Gastroesophageal sphincter (tissue), 4 donors: ENCODE results near the gene TOB2. TPM values are rescaled to one million over a fixed set of nuclear protein-coding genes. Genes with fewer than 3 reads are reported as not detected.

Experiments
- ATAC-seq: fragments of 150-250 bp; one replicate; pipeline ENCODE4 v1.9.1; 2016; ENCODE audit warnings: mild to moderate bottlenecking, moderate library complexity
- H3K27ac ChIP-seq, 4 donors: fragments of 200-600 bp; sonication (generic) in 3 of 4; 1 replicate in 3 of 4; 2 replicates in 1 of 4; pipeline ENCODE4 v1.5.1; 2016 to 2019
- H3K27me3 ChIP-seq: fragments of 200-600 bp; sonication (generic); one replicate; pipeline ENCODE4 v1.5.1; 2019
- H3K36me3 ChIP-seq, 2 donors: fragments of 200-600 bp; sonication (generic); one replicate each; pipeline ENCODE4 v1.5.1; 2019; ENCODE audit warnings: control low read depth in 1 of 2
- H3K4me1 ChIP-seq, 3 donors: fragments of 200-600 bp; sonication (generic); 1 replicate in 2 of 3; 2 replicates in 1 of 3; pipeline ENCODE4 v1.5.1; 2016 to 2019; ENCODE audit warnings: control low read depth in 2 of 3
- H3K4me3 ChIP-seq, 2 donors: fragments of 200-600 bp; sonication (generic); one replicate each; pipeline ENCODE4 v1.5.1; 2019; ENCODE audit warnings: mild to moderate bottlenecking in 1 of 2, moderate library complexity in 1 of 2
- H3K9me3 ChIP-seq, 3 donors: fragments of 200-600 bp; sonication (generic); one replicate each; pipeline ENCODE4 v1.5.1; 2017 to 2019; ENCODE audit warnings: control low read depth in 2 of 3
- CTCF ChIP-seq, 4 experiments: fragments of 200-600 bp in 2 of 4; fragments of 450-650 bp in 2 of 4; sonication (generic) in 1 of 4; IDR thresholded peaks; one replicate each; pipeline ENCODE4 v1.5.1; 2017 to 2019; ENCODE audit warnings: antibody characterized with exemption in 4 of 4, mild to moderate bottlenecking in 2 of 4, moderate library complexity in 2 of 4
- EP300 ChIP-seq: sonication (generic); formaldehyde crosslinking; IDR thresholded peaks from one replicate; pipeline ENCODE4 v1.6.1; 2017; ENCODE audit warnings: antibody characterized with exemption, mild to moderate bottlenecking
- POLR2A ChIP-seq, 2 donors: fragments of 450-650 bp; IDR thresholded peaks; one replicate each; pipeline ENCODE4 v1.6.1; 2017; ENCODE audit warnings: antibody characterized with exemption in 2 of 2, mild to moderate bottlenecking in 2 of 2, moderate library complexity in 1 of 2
- POLR2AphosphoS5 ChIP-seq: sonication (generic); formaldehyde crosslinking; IDR thresholded peaks from one replicate; pipeline ENCODE4 v1.6.1; 2017; ENCODE audit warnings: antibody characterized with exemption
- WGBS, 2 donors: methylation state at CpG; one replicate each; pipeline ENCODE4 v1.1.5; 2018; ENCODE audit warnings: low coverage in 1 of 2; 5-methylcytosine and 5-hydroxymethylcytosine counted together
- total RNA-seq, 4 donors: library from RNA; depleted of rRNA; stranded (reverse); fragments of >200 nt; gene quantifications; one replicate each; pipeline ENCODE4 v1.1.0, GENCODE V29; 2016

Gene TOB2
- total RNA-seq, 4 donors from 2014 or later: 59.3 to 163 (median 84.1) TPM

GRCh38 chr22:41401781-41402648 lies 44.6 kb downstream of the TOB2 start:
- Histone ChIP-seq H3K27me3 (no peaks in the 10 kb centered on the region), H3K9me3 (no peaks in the 10 kb centered on the region), H3K4me3 (no peak overlapping the region), H3K36me3 (peaks cover 0 to 30% of the 10 kb centered on the region in 2 donors), H3K4me1 (peaks cover 0 to 39% (median 17%) of the 10 kb centered on the region in 3 donors), H3K27ac (peak overlapping the region in 3 of 4 donors; percentile 65 to 72 (median 70))
- TF ChIP-seq CTCF (IDR thresholded peaks at IDR 0.05) (no peak), EP300 (no peak), POLR2A (IDR thresholded peaks at IDR 0.05) (no peak), POLR2AphosphoS5 (peak; percentile 44)
- 17 to 40% methylated on average over 6 to 14 of the region's 16 CpGs for WGBS, 2 donors
- peak; percentile 41 for ATAC-seq

GRCh38 chr22:41398921-41399320 lies 47.7 kb downstream of the TOB2 start:
- no peak for TF ChIP-seq POLR2A (IDR thresholded peaks at IDR 0.05)
- no peak for TF ChIP-seq POLR2AphosphoS5
- TF ChIP-seq CTCF (IDR thresholded peaks at IDR 0.05): no peak
- TF ChIP-seq EP300: no peak
- no peaks in the 10 kb centered on the region for H3K9me3 ChIP-seq
- peaks cover 0 to 61% of the 10 kb centered on the region in 2 donors for H3K36me3 ChIP-seq
- peaks cover 0 to 52% (median 13%) of the 10 kb centered on the region in 3 donors for H3K4me1 ChIP-seq
- no peak overlapping the region for H3K4me3 ChIP-seq
- no peak for ATAC-seq
- H3K27ac ChIP-seq: peak overlapping the region in 1 of 4 donors; percentile 3
- H3K27me3 ChIP-seq: no peaks in the 10 kb centered on the region
- WGBS, 2 donors: 77 to 81% methylated on average over 7 of the region's 8 CpGs

DNA sequence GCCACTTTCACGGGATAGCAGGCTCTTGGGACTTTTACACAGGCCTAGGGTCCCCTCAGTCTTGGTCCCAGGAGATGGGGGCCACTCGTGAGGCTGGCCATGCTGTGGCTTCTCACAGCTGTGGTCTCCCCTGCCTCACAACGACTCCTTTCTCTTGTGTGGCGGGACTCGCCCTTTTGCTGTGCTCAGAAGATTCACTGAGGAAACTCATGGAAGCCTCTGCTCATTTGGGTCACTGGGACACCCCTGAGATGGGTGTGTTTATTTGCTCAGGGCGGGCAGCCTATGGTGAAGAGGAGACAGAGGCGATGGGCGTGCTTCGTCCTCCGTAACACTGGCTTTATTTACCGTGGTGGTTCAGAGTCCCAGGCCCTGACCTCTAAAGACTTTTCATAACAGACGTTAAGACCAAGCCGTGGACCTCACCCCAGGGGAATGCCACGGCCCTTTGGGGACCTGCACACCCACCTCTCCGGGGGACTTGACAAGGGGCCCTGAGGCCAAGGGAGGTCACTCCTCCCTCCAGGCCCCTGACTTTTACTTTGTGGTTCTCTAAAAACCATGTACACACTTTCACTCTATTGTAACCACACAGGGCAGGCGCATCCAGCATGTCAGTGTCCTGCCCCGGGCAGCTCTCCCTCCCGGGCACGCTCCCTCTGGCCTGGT lies 49.3 kb downstream of the TOB2 start:
- TF ChIP-seq CTCF (IDR thresholded peaks at IDR 0.05) (no peak), POLR2A (IDR thresholded peaks at IDR 0.05) (no peak), EP300 (no peak), POLR2AphosphoS5 (no peak)
- H3K9me3 ChIP-seq: no peaks in the 10 kb centered on the region
- 73 to 87% methylated on average over 8 to 12 of the region's 19 CpGs for WGBS, 2 donors
- no peak for ATAC-seq
- H3K4me1 ChIP-seq: peaks cover 0 to 50% (median 13%) of the 10 kb centered on the region in 3 donors
- peak overlapping the region in 1 of 4 donors; percentile 7 for H3K27ac ChIP-seq
- H3K36me3 ChIP-seq: peaks cover 0 to 68% of the 10 kb centered on the region in 2 donors
- no peak overlapping the region for H3K4me3 ChIP-seq
- no peaks in the 10 kb centered on the region for H3K27me3 ChIP-seq

GRCh38 chr22:41395531-41396240 lies 50.9 kb downstream of the TOB2 start:
- TF ChIP-seq POLR2AphosphoS5 (no peak), POLR2A (IDR thresholded peaks at IDR 0.05) (no peak), EP300 (no peak), CTCF (IDR thresholded peaks at IDR 0.05) (no peak)
- Histone ChIP-seq H3K4me1 (peaks cover 0 to 46% (median 8%) of the 10 kb centered on the region in 3 donors), H3K27me3 (no peaks in the 10 kb centered on the region), H3K27ac (peak overlapping the region in 3 of 4 donors; percentile 64 to 79 (median 72)), H3K9me3 (no peaks in the 10 kb centered on the region), H3K4me3 (no peak overlapping the region), H3K36me3 (peaks cover 0 to 84% of the 10 kb centered on the region in 2 donors)
- 92% methylated on average over 4 of the region's 37 CpGs; no CpG with 5 or more reads in 1 of the 2 donors for WGBS, 2 donors
- ATAC-seq: no peak
